ENCODE data around the gene C19orf67.
"Not testable (repeated sequence)": the region's sequence is repeated elsewhere in the genome, so short reads cannot be mapped to it uniquely, and the experiment has no call there.

Gene C19orf67

DNA sequence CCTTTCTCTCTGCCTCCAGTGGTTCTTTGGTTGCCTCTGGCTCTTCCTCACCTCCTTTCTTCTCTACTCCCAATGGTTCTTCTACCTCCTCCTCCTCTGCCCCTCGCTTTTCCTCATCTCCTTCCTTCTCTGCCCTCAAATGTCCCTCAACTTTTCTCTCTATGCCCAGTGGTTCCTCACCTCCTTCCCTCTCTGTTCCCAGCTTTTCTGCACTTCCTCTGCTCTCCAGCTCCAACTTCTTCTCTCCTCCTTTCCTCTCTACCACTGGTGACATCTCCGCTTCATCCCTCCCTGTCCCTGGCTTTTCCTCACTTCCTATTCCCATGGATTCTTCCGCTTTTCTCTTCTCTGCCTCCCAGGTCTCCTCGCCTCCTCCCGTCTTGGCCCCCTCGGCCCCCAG lies 31.5 kb downstream of the C19orf67 start:
- Histone ChIP-seq H3K4me3 (ENCODE audit: low read length) (no peak overlapping the region), H2AFZ (ENCODE audit: low read depth, low read length) (no peak overlapping the region), H3K9me3 (ENCODE audit: low read length) (peaks cover 2% of the 10 kb centered on the region), H3K36me3 (ENCODE audit: insufficient read depth, low read length) (no peaks in the 10 kb centered on the region), H3K27me3 (ENCODE audit: insufficient read depth, low read length) (peaks cover 16% of the 10 kb centered on the region), H3K4me1 (ENCODE audit: insufficient read depth, low read length) (peaks cover 4% of the 10 kb centered on the region)

DNA sequence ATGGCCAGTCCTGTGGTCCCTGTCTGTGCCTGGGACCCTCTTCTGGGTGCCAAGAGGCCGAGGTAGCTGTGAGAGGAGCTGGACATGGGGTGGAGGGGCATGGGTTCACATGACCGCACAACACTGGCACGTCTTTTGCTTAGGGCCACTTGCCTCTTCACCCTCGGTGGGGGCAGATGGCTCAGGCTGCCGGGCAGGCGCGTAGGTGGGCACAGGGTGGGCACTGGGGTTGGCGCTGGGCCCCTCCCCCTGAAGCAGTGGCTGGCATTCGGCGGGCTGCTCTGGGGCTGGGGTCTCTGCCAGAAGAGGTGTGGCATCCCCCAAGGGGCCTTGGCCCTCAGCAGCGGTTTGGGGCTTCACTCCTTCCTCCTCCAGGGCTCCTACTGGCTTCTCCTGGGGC lies 32.1 kb downstream of the C19orf67 start:
- H2AFZ ChIP-seq (ENCODE audit: low read depth, low read length) = no peak overlapping the region
- H3K27me3 ChIP-seq (ENCODE audit: insufficient read depth, low read length) = peaks cover 13% of the 10 kb centered on the region
- H3K4me1 ChIP-seq (ENCODE audit: insufficient read depth, low read length) = peaks cover 4% of the 10 kb centered on the region
- peaks cover 2% of the 10 kb centered on the region for H3K9me3 ChIP-seq (ENCODE audit: low read length)
- no peak overlapping the region for H3K4me3 ChIP-seq (ENCODE audit: low read length)
- no peaks in the 10 kb centered on the region for H3K36me3 ChIP-seq (ENCODE audit: insufficient read depth, low read length)

- H2AFZ ChIP-seq (ENCODE audit: low read depth, low read length) = no peak overlapping the region
- H3K36me3 ChIP-seq (ENCODE audit: insufficient read depth, low read length) = no peaks in the 10 kb centered on the region
- H3K4me3 ChIP-seq (ENCODE audit: low read length) = no peak overlapping the region
- H3K9me3 ChIP-seq (ENCODE audit: low read length) = peaks cover 2% of the 10 kb centered on the region
- H3K4me1 ChIP-seq (ENCODE audit: insufficient read depth, low read length) = peaks cover 1% of the 10 kb centered on the region
- peaks cover 10% of the 10 kb centered on the region for H3K27me3 ChIP-seq (ENCODE audit: insufficient read depth, low read length)
These were observed 32.6 kb downstream of the C19orf67 start for GRCh38 chr19:14053032-14053431.

- Histone ChIP-seq H3K4me3 (ENCODE audit: low read length) (no peak overlapping the region), H3K9me3 (ENCODE audit: low read length) (peaks cover 2% of the 10 kb centered on the region), H3K4me1 (ENCODE audit: insufficient read depth, low read length) (no peaks in the 10 kb centered on the region)
These were observed 33.1 kb downstream of the C19orf67 start for GRCh38 chr19:14052470-14052869.

DNA sequence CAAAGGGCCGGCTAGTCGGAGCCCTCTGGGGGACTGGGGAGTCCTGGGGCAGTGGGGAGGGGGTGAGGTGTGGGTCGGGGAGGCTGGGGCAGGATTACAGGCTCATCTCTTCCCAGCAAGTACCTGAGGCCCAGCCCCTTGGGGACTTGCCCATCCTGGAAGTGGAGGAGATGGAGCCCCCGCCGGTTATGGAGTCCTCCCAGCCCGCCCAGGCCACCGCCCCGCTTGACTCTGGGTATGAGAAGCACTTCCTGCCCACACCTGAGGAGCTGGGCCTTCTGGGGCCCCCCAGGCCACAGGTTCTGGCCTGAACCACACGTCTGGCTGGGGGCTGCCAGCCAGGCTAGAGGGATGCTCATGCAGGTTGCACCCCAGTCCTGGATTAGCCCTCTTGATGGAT lies 33.6 kb downstream of the C19orf67 start:
- H3K27me3 ChIP-seq (ENCODE audit: insufficient read depth, low read length) = peaks cover 10% of the 10 kb centered on the region
- H3K36me3 ChIP-seq (ENCODE audit: insufficient read depth, low read length) = no peaks in the 10 kb centered on the region
- peaks cover 2% of the 10 kb centered on the region for H3K9me3 ChIP-seq (ENCODE audit: low read length)
- no peak overlapping the region for H2AFZ ChIP-seq (ENCODE audit: low read depth, low read length)
- H3K4me3 ChIP-seq (ENCODE audit: low read length) = no peak overlapping the region
- H3K4me1 ChIP-seq (ENCODE audit: insufficient read depth, low read length) = no peaks in the 10 kb centered on the region

More at GRCh38 chr19:14052470-14052869, 33.1 kb downstream of the C19orf67 start:
- Histone ChIP-seq H3K36me3 (ENCODE audit: insufficient read depth, low read length) (no peaks in the 10 kb centered on the region), H2AFZ (ENCODE audit: low read depth, low read length) (no peak overlapping the region), H3K27me3 (ENCODE audit: insufficient read depth, low read length) (peaks cover 10% of the 10 kb centered on the region)

- not testable (repeated sequence) for H2AFZ ChIP-seq (ENCODE audit: low read depth, low read length); H3K4me3 ChIP-seq (ENCODE audit: low read length); H3K36me3 ChIP-seq (ENCODE audit: insufficient read depth, low read length); H3K27me3 ChIP-seq (ENCODE audit: insufficient read depth, low read length); H3K4me1 ChIP-seq (ENCODE audit: insufficient read depth, low read length); H3K9me3 ChIP-seq (ENCODE audit: low read length)
These were observed 34.6 kb downstream of the C19orf67 start for GRCh38 chr19:14050961-14051360.

DNA sequence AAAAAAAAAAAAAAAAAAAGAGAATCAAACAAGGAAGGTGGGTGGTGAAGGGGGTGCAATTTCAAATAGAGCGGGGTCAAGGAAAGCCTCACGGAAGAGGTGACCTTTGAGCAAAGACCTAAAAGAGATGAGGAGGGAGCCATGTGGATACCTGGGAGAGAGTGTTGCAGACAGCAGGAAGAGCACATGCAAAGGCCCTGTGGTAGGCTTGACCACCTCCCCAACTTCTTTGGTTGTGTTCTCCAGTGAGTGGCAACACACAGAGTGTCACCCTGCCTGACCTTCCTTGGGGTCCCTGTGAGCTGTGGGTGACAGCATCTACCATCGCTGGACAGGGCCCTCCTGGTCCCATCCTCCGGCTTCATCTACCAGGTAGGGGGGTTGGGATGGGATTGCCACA lies 35.1 kb downstream of the C19orf67 start:
- H3K36me3 ChIP-seq (ENCODE audit: insufficient read depth, low read length) = no peaks in the 10 kb centered on the region
- H3K4me3 ChIP-seq (ENCODE audit: low read length) = no peak overlapping the region
- peaks cover 2% of the 10 kb centered on the region for H3K9me3 ChIP-seq (ENCODE audit: low read length)
- H3K27me3 ChIP-seq (ENCODE audit: insufficient read depth, low read length) = no peaks in the 10 kb centered on the region
- no peaks in the 10 kb centered on the region for H3K4me1 ChIP-seq (ENCODE audit: insufficient read depth, low read length)
- H2AFZ ChIP-seq (ENCODE audit: low read depth, low read length) = no peak overlapping the region

GRCh38 chr19:14048443-14049153 lies 37.0 kb downstream of the C19orf67 start:
- H3K9me3 ChIP-seq (ENCODE audit: low read length) = peaks cover 2% of the 10 kb centered on the region
- no peaks in the 10 kb centered on the region for H3K36me3 ChIP-seq (ENCODE audit: insufficient read depth, low read length)
- H3K27me3 ChIP-seq (ENCODE audit: insufficient read depth, low read length) = no peaks in the 10 kb centered on the region
- H3K4me3 ChIP-seq (ENCODE audit: low read length) = no peak overlapping the region
- H2AFZ ChIP-seq (ENCODE audit: low read depth, low read length) = no peak overlapping the region
- no peaks in the 10 kb centered on the region for H3K4me1 ChIP-seq (ENCODE audit: insufficient read depth, low read length)

DNA sequence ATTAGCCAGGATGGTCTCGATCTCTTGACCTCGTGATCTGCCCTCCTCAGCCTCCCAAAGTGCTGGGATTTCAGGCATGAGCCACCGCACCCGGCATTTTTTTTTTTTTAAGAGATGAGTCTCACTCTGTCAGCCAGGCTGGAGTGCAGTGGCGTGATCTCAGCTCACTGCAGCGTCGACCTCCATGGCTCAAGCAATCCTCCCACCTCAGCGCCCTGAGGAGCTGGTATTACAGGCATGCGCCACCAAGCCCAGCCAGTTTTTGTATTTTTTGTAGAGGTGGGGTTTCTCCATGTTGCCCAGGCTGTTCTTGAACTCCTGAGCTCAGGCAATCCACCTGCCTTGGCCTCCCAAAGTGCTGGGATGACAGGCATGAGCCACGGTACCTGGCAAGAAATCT lies 37.7 kb downstream of the C19orf67 start:
- not testable (repeated sequence) for H3K4me1 ChIP-seq (ENCODE audit: insufficient read depth, low read length); H3K27me3 ChIP-seq (ENCODE audit: insufficient read depth, low read length); H3K36me3 ChIP-seq (ENCODE audit: insufficient read depth, low read length); H3K9me3 ChIP-seq (ENCODE audit: low read length); H3K4me3 ChIP-seq (ENCODE audit: low read length); H2AFZ ChIP-seq (ENCODE audit: low read depth, low read length)

- H3K4me3 ChIP-seq (ENCODE audit: low read length); H3K36me3 ChIP-seq (ENCODE audit: insufficient read depth, low read length); H3K4me1 ChIP-seq (ENCODE audit: insufficient read depth, low read length); H3K27me3 ChIP-seq (ENCODE audit: insufficient read depth, low read length); H3K9me3 ChIP-seq (ENCODE audit: low read length); H2AFZ ChIP-seq (ENCODE audit: low read depth, low read length): not testable (repeated sequence)
These were observed 42.6 kb downstream of the C19orf67 start for GRCh38 chr19:14042659-14043608.

- H3K4me3 ChIP-seq (ENCODE audit: low read length) = no peak overlapping the region
- no peaks in the 10 kb centered on the region for H3K4me1 ChIP-seq (ENCODE audit: insufficient read depth, low read length)
- no peaks in the 10 kb centered on the region for H3K9me3 ChIP-seq (ENCODE audit: low read length)
- H3K27me3 ChIP-seq (ENCODE audit: insufficient read depth, low read length) = no peaks in the 10 kb centered on the region
- no peaks in the 10 kb centered on the region for H3K36me3 ChIP-seq (ENCODE audit: insufficient read depth, low read length)
- no peak overlapping the region for H2AFZ ChIP-seq (ENCODE audit: low read depth, low read length)
These were observed 46.4 kb downstream of the C19orf67 start for GRCh38 chr19:14039181-14039580.

GRCh38 chr19:14035706-14036105 lies 49.9 kb downstream of the C19orf67 start:
- no peak overlapping the region for H3K4me3 ChIP-seq (ENCODE audit: low read length)

DNA sequence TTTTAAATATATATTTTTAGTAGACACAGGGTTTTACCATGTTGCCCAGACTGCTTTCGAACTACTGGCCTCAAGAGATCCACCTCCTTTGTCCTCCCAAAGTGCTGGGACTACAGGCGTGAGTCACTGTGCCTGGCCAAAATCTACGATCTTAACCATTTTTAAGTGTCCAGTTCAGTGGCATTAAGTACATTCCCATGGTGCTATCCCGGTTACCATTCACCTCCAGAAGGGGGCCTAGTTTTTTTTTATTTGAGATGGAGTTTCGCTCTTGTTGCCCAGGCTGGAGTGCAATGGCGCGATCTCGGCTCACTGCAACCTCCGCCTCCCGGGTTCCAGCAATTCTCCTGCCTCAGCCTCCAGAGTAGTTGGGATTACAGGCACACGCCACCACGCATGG lies 50.4 kb downstream of the C19orf67 start:
- H3K36me3 ChIP-seq (ENCODE audit: insufficient read depth, low read length); H2AFZ ChIP-seq (ENCODE audit: low read depth, low read length); H3K4me3 ChIP-seq (ENCODE audit: low read length); H3K9me3 ChIP-seq (ENCODE audit: low read length); H3K4me1 ChIP-seq (ENCODE audit: insufficient read depth, low read length); H3K27me3 ChIP-seq (ENCODE audit: insufficient read depth, low read length): not testable (repeated sequence)

More at GRCh38 chr19:14035706-14036105, 49.9 kb downstream of the C19orf67 start:
- Histone ChIP-seq H3K9me3 (ENCODE audit: low read length) (no peaks in the 10 kb centered on the region), H3K27me3 (ENCODE audit: insufficient read depth, low read length) (peaks cover 5% of the 10 kb centered on the region), H3K4me1 (ENCODE audit: insufficient read depth, low read length) (peaks cover 6% of the 10 kb centered on the region), H2AFZ (ENCODE audit: low read depth, low read length) (no peak overlapping the region), H3K36me3 (ENCODE audit: insufficient read depth, low read length) (no peaks in the 10 kb centered on the region)

All from neuron (in vitro differentiated cells).